ENCODE results near the gene TGFBR3.
A peak's percentile ranks its signal among the peaks of the same experiment; 100 is the strongest.

Gene TGFBR3

DNA sequence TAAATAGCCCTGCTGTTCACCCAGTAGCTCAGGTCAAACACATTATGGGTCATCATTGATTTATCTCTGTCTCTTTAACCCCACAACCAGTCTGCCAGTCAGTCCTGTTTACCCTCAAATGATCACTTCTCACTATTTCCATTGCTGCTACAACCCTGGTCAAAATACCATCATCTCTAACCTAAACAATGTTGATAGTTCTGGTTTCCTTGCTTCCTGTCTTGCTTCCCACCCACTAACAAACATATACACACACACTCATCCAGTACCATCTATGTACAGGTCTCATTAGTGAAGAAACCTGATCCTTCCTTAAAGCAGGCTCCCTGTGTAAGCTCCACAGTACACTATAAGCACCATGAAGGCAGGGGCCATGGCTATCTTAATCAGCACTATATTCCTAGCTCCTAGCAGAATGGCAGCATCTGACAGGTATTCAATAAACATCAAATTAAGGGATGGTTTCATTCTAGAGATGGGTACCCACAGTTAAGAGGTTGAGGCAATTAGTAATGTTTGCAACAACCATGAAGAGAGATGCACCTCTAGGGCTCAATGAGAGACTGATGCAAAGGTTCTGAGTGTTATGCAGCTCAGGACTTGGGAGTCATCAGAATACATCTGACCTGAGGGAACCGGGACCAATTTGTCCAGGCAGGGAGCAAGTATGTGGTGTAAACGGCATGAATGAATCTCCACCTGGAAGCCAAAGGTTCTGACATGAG lies 10.0 kb upstream of the TGFBR3 start:
- Histone ChIP-seq H3K36me3 (ENCODE audit: insufficient read depth, low read length) (no peaks in the 10 kb centered on the region), H3K27me3 (ENCODE audit: insufficient read depth, low read length) (no peaks in the 10 kb centered on the region), H3K4me3 (ENCODE audit: low read length) (no peak overlapping the region), H2AFZ (ENCODE audit: low read depth, low read length) (no peak overlapping the region), H3K4me1 (ENCODE audit: insufficient read depth, low read length) (no peaks in the 10 kb centered on the region), H3K9me3 (ENCODE audit: low read length) (no peaks in the 10 kb centered on the region)

- no peak overlapping the region for H3K4me3 ChIP-seq (ENCODE audit: low read length)
- no peaks in the 10 kb centered on the region for H3K9me3 ChIP-seq (ENCODE audit: low read length)
- H2AFZ ChIP-seq (ENCODE audit: low read depth, low read length), result no peak overlapping the region
- no peaks in the 10 kb centered on the region for H3K4me1 ChIP-seq (ENCODE audit: insufficient read depth, low read length)
- H3K27me3 ChIP-seq (ENCODE audit: insufficient read depth, low read length), result no peaks in the 10 kb centered on the region
- H3K36me3 ChIP-seq (ENCODE audit: insufficient read depth, low read length), result no peaks in the 10 kb centered on the region
These were observed 8.2 kb upstream of the TGFBR3 start for GRCh38 chr1:91894036-91894761.

DNA sequence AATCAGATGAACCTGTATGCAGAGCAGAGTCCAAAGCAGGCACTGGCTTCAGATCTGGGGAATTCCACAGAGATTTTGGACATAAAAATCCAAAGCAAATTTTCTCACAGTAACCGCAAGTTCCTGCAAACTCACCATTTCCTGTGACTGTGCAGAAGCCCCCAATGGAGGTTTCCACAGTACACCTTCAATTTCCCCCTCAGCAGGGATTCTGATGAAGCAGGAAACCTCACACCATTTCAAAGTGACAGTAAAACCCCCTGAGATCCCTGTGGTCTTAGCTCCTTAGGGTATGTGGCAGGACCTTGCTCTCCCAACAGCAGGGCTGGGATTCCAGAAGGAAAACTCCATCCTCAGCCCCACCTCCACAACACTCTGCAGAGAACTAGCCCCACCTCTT lies 6.0 kb upstream of the TGFBR3 start:
- Histone ChIP-seq H3K4me3 (ENCODE audit: low read length) (no peak overlapping the region), H3K9me3 (ENCODE audit: low read length) (no peaks in the 10 kb centered on the region), H3K27me3 (ENCODE audit: insufficient read depth, low read length) (no peaks in the 10 kb centered on the region), H2AFZ (ENCODE audit: low read depth, low read length) (no peak overlapping the region), H3K36me3 (ENCODE audit: insufficient read depth, low read length) (no peaks in the 10 kb centered on the region), H3K4me1 (ENCODE audit: insufficient read depth, low read length) (no peaks in the 10 kb centered on the region)

- Histone ChIP-seq H3K27me3 (ENCODE audit: insufficient read depth, low read length) (no peaks in the 10 kb centered on the region), H2AFZ (ENCODE audit: low read depth, low read length) (no peak overlapping the region), H3K36me3 (ENCODE audit: insufficient read depth, low read length) (no peaks in the 10 kb centered on the region), H3K4me3 (ENCODE audit: low read length) (no peak overlapping the region), H3K9me3 (ENCODE audit: low read length) (no peaks in the 10 kb centered on the region), H3K4me1 (ENCODE audit: insufficient read depth, low read length) (peaks cover under 1% of the 10 kb centered on the region)
These were observed 5.5 kb upstream of the TGFBR3 start for GRCh38 chr1:91891454-91891853.

DNA sequence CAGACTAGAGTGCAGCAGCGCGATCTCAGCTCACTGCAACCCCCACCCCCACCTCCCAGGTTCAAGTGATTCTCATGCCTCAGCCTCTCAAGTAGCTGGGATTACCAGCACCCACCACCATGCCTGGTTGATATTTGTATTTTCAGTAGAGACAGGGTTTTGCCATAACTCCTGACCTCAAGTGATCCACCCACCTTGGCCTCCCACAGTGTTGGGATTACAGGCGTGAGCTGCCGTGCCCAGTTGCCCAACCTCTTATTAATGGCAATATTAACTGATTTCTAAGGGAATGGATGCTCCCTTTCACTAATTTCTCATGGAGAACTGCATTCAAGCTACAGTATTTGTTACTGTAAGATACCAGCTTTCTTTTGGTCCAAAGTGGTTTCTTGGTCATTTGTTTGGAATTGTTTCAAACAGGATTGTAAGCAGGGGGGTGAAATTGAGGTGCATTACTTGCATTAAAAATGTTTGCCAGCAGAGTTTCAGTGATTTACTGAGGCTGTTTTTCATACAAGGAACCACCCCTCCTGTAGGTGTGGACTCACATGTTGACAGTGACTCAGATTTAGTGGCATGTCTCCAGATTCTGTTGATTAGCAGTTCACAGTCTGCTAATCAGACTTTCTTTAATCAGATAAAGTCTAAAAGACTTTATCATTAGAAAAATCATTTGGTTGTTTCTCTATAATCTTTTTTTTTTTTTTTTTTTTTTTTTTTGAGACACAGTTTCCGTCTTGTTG lies 3.9 kb upstream of the TGFBR3 start:
- no peak overlapping the region for H2AFZ ChIP-seq (ENCODE audit: low read depth, low read length)
- no peaks in the 10 kb centered on the region for H3K27me3 ChIP-seq (ENCODE audit: insufficient read depth, low read length)
- H3K4me3 ChIP-seq (ENCODE audit: low read length), result no peak overlapping the region
- H3K36me3 ChIP-seq (ENCODE audit: insufficient read depth, low read length), result no peaks in the 10 kb centered on the region
- peaks cover 4% of the 10 kb centered on the region for H3K4me1 ChIP-seq (ENCODE audit: insufficient read depth, low read length)
- H3K9me3 ChIP-seq (ENCODE audit: low read length), result no peaks in the 10 kb centered on the region

DNA sequence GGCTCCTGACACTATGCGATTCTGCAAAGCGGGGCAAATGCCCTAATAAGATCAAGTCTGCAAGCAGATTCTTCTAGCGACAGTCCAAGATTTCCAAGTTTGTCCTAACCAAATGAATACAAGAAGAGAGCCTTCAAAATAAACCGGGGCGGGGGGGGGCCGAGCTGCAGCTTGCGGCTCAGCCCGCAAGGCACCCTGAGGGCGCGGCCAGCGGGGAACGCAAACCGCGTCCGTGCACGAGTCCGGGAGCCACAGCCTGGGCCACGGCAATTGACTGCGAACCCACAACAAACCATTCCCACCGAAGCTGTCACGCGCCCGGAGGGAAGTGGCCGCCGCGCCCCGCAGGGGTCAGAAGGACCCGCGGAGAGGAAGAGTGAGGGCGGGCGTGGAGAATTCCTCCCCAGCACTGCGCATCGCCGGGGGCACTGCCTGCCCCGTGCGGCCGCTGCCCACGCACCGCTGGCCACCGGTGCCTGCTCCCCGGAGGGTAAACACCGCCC lies 687 bp downstream of the TGFBR3 start:
- Histone ChIP-seq H3K27me3 (ENCODE audit: insufficient read depth, low read length) (no peaks in the 10 kb centered on the region), H3K4me3 (ENCODE audit: low read length) (peak overlapping the region; percentile 81), H3K9me3 (ENCODE audit: low read length) (no peaks in the 10 kb centered on the region), H2AFZ (ENCODE audit: low read depth, low read length) (peak overlapping the region; percentile 87), H3K4me1 (ENCODE audit: insufficient read depth, low read length) (peaks cover 9% of the 10 kb centered on the region), H3K36me3 (ENCODE audit: insufficient read depth, low read length) (no peaks in the 10 kb centered on the region)

DNA sequence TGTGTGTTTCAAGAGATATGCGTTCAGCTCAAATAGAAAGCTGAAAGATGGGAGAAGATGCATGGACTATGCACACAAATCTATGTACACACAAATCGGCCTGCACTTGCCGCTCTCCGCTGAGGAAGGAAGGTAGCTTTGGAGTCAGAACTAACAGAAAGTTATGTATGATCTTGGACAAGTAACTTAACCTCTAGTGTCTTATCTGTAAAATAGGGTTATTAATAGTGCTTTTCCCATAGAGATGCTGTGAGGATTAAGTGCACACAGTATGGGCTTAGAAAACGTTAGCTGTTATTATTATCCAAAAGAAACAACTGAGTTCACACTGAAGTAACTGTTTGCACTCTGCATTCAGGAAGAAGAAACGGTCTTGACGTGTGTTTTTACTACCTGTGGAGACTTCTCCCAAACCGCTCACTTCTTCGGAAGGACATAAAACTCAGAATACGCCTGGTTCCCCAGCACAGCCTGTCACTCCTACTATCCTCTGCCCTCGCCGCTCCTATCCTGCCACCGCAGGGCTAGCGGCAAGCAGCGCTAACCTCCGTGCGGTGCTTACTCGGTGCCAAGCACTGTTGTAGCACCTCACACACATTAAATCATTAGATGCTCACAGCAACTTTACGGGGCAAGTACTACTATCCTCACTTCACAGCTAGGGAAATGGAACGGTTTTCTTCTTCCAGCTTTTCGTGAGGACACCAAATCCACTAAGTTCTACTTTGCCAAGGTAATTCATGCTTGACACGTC lies 1.3 kb downstream of the TGFBR3 start:
- peak overlapping the region; percentile 87 for H2AFZ ChIP-seq (ENCODE audit: low read depth, low read length)
- H3K4me3 ChIP-seq (ENCODE audit: low read length), result peak overlapping the region; percentile 81
- peaks cover 9% of the 10 kb centered on the region for H3K4me1 ChIP-seq (ENCODE audit: insufficient read depth, low read length)
- no peaks in the 10 kb centered on the region for H3K9me3 ChIP-seq (ENCODE audit: low read length)
- no peaks in the 10 kb centered on the region for H3K27me3 ChIP-seq (ENCODE audit: insufficient read depth, low read length)
- no peaks in the 10 kb centered on the region for H3K36me3 ChIP-seq (ENCODE audit: insufficient read depth, low read length)

GRCh38 chr1:91883470-91883869 lies 2.5 kb downstream of the TGFBR3 start:
- Histone ChIP-seq H3K9me3 (ENCODE audit: low read length) (no peaks in the 10 kb centered on the region), H3K27me3 (ENCODE audit: insufficient read depth, low read length) (no peaks in the 10 kb centered on the region), H3K36me3 (ENCODE audit: insufficient read depth, low read length) (no peaks in the 10 kb centered on the region), H3K4me1 (ENCODE audit: insufficient read depth, low read length) (peaks cover 9% of the 10 kb centered on the region), H3K4me3 (ENCODE audit: low read length) (no peak overlapping the region), H2AFZ (ENCODE audit: low read depth, low read length) (no peak overlapping the region)

GRCh38 chr1:91881280-91881679 lies 4.7 kb downstream of the TGFBR3 start:
- H3K36me3 ChIP-seq (ENCODE audit: insufficient read depth, low read length), result no peaks in the 10 kb centered on the region
- H3K4me1 ChIP-seq (ENCODE audit: insufficient read depth, low read length), result peaks cover 7% of the 10 kb centered on the region
- H3K9me3 ChIP-seq (ENCODE audit: low read length), result no peaks in the 10 kb centered on the region
- H3K4me3 ChIP-seq (ENCODE audit: low read length), result no peak overlapping the region
- no peak overlapping the region for H2AFZ ChIP-seq (ENCODE audit: low read depth, low read length)
- no peaks in the 10 kb centered on the region for H3K27me3 ChIP-seq (ENCODE audit: insufficient read depth, low read length)

DNA sequence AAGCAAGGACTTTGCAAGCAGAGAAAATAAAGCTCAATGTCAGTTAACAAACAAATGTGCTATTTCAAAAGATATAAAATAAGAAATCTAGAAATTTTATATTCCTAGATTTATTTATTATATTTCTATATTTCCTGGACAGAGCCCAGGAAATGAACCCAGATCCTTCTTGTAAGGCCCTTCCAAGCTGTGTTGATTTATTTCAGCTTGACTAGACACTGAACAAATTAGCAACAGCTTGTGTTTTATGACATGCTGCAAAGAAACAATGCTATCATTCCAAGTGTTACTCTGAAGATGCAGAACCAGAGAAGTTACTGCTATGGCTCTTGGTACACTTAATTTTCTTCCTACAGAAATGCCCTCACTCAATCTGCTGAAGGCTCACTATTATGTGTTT lies 6.2 kb downstream of the TGFBR3 start:
- Histone ChIP-seq H3K9me3 (ENCODE audit: low read length) (no peaks in the 10 kb centered on the region), H2AFZ (ENCODE audit: low read depth, low read length) (no peak overlapping the region), H3K36me3 (ENCODE audit: insufficient read depth, low read length) (no peaks in the 10 kb centered on the region), H3K4me3 (ENCODE audit: low read length) (no peak overlapping the region), H3K27me3 (ENCODE audit: insufficient read depth, low read length) (no peaks in the 10 kb centered on the region), H3K4me1 (ENCODE audit: insufficient read depth, low read length) (peaks cover 4% of the 10 kb centered on the region)

- H2AFZ ChIP-seq (ENCODE audit: low read depth, low read length), result no peak overlapping the region
- no peaks in the 10 kb centered on the region for H3K27me3 ChIP-seq (ENCODE audit: insufficient read depth, low read length)
- peaks cover 2% of the 10 kb centered on the region for H3K4me1 ChIP-seq (ENCODE audit: insufficient read depth, low read length)
- H3K4me3 ChIP-seq (ENCODE audit: low read length), result no peak overlapping the region
- H3K36me3 ChIP-seq (ENCODE audit: insufficient read depth, low read length), result no peaks in the 10 kb centered on the region
- H3K9me3 ChIP-seq (ENCODE audit: low read length), result no peaks in the 10 kb centered on the region
These were observed 8.3 kb downstream of the TGFBR3 start for GRCh38 chr1:91877574-91878208.

DNA sequence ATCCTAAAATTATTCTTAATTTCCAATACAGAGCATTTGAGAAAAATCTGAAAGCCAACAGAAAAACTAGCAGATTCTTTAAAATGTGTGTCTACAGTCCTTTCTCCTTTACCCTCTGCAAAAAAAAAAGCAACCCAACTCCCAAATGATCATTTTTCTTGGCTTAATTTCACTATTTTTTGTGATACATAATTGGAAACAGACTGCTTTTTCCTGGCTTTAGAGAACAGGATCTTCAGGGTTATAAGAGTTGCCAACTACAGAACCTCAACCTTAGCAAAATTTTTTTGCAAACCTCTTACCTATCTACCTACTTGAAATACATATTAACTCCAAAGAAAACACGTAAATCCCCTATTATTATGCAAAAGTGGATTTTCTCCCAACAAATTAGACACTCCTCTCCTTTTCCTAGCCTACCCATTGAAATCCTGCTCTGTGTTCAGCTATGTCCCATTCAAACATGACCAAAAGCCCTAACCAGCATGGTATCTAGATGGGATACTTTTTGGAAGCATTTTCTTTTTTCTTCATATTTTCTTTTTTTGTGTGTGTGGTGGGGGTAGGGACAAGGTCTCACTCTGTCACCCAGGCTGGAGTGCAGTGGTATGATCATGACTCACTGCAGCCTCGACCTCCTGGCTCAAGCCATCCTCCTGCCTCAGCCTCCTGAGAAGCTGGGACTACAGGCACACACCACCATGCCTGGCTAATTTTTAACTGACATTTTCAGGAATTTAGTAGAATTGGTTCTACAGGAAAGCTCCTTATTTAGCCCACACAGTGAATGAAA lies 9.0 kb downstream of the TGFBR3 start:
- Histone ChIP-seq H2AFZ (ENCODE audit: low read depth, low read length) (no peak overlapping the region), H3K36me3 (ENCODE audit: insufficient read depth, low read length) (no peaks in the 10 kb centered on the region), H3K9me3 (ENCODE audit: low read length) (no peaks in the 10 kb centered on the region), H3K27me3 (ENCODE audit: insufficient read depth, low read length) (no peaks in the 10 kb centered on the region), H3K4me1 (ENCODE audit: insufficient read depth, low read length) (peaks cover 9% of the 10 kb centered on the region), H3K4me3 (ENCODE audit: low read length) (no peak overlapping the region)
